Choroid plexus epithelial cell (primary cell): ENCODE measurements around the gene TCERG1L.

Experiments
- DNase-seq: peaks from one replicate; pipeline ENCODE4 v3.0.0-alpha.2; 2010; ENCODE audit warnings: low read depth
- H3K4me3 ChIP-seq: 2 replicates; pipeline ENCODE4 v1.5.1; 2011; ENCODE audit warnings: low read depth, mild to moderate bottlenecking, control low read depth, low read length, moderate library complexity
- CTCF ChIP-seq: conservative IDR thresholded peaks from 2 replicates; pipeline ENCODE4 v1.5.1; 2011; ENCODE audit warnings: low read depth, mild to moderate bottlenecking, control low read depth, inconsistent platforms, low read length, moderate library complexity

Gene TCERG1L

GRCh38 chr10:131091682-131092081 is 219.8 kb downstream of the TCERG1L start:
- no peak overlapping the region for H3K4me3 ChIP-seq
- DNase-seq: no peak

GRCh38 chr10:131090761-131091661 is 220.5 kb downstream of the TCERG1L start:
- DNase-seq: no peak
- no peak for TF ChIP-seq CTCF
- no peak overlapping the region for H3K4me3 ChIP-seq

More at GRCh38 chr10:131091682-131092081, 219.8 kb downstream of the TCERG1L start:
- TF ChIP-seq CTCF: no peak

- no peak for DNase-seq
- no peak for TF ChIP-seq CTCF
- no peak overlapping the region for H3K4me3 ChIP-seq
These were observed 221.7 kb downstream of the TCERG1L start for GRCh38 chr10:131089861-131090260.

- H3K4me3 ChIP-seq: no peak overlapping the region
- no peak for TF ChIP-seq CTCF
- DNase-seq: no peak
These were observed 222.4 kb downstream of the TCERG1L start for GRCh38 chr10:131089150-131089549.

GRCh38 chr10:131088619-131089018 is 222.9 kb downstream of the TCERG1L start:
- TF ChIP-seq CTCF: no peak
- H3K4me3 ChIP-seq: no peak overlapping the region
- no peak for DNase-seq

- H3K4me3 ChIP-seq: no peak overlapping the region
- DNase-seq: no peak
- no peak for TF ChIP-seq CTCF
These were observed 223.9 kb downstream of the TCERG1L start for GRCh38 chr10:131087464-131088215.
